ENCODE measurements around the gene LITAF. TPM values are rescaled to one million over a fixed set of nuclear protein-coding genes. Genes with fewer than 3 reads are reported as not detected.
A peak's percentile ranks its signal among the peaks of the same experiment; 100 is the strongest.

The LITAF gene
- total RNA-seq, 1 experiment from 2014 or later, result 2.6 TPM

- H3K79me2 ChIP-seq (ENCODE audit: low read length), result no peaks in the 10 kb centered on the region
- DNase-seq, result no peak
- no peak overlapping the region for H2AFZ ChIP-seq (ENCODE audit: low read length)
- H3K27ac ChIP-seq (ENCODE audit: low read length), result no peak overlapping the region
- no peaks in the 10 kb centered on the region for H3K4me1 ChIP-seq (ENCODE audit: low read length)
- H4K20me1 ChIP-seq (ENCODE audit: insufficient read depth, low read depth, low read length), result no peaks in the 10 kb centered on the region
- H3K9ac ChIP-seq (ENCODE audit: low read length), result no peak overlapping the region
- H3K9me3 ChIP-seq (ENCODE audit: low read length), result no peaks in the 10 kb centered on the region
- no peaks in the 10 kb centered on the region for H3K9me2 ChIP-seq (replicated peaks; ENCODE audit: insufficient read depth, low read length)
- no peaks in the 10 kb centered on the region for H3K27me3 ChIP-seq (ENCODE audit: low read length)
- H3K4me3 ChIP-seq (ENCODE audit: low read length), result no peak overlapping the region
- no peak overlapping the region for H3K4me2 ChIP-seq (ENCODE audit: low read depth, low read length, poor library complexity, severe bottlenecking)
- H3K36me3 ChIP-seq (ENCODE audit: insufficient read depth, low read length), result no peaks in the 10 kb centered on the region
Measured at GRCh38 chr16:11570258-11570657, 16.5 kb downstream of the LITAF start.

DNA sequence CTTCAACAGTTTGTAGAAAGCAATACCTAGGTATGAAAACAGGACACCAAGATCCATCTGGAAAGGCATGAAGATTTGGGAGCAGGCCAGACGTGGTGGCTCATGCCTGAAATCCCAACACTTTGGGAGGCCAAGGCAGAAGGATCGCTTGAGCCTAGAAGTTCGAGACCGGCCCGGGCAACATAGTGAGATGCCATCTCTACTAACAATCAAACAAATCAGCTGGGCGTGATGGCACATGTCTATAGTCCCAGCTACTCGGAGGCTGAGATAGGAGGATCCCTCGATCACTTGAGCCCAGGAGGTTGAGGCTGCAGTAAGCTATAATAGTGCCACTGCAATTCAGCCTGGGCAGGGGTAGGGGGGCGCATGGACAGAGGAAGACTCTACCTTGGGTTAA is 20.3 kb downstream of the LITAF start:
- Histone ChIP-seq H3K9ac (ENCODE audit: low read length) (no peak overlapping the region), H3K4me2 (ENCODE audit: low read depth, low read length, poor library complexity, severe bottlenecking) (no peak overlapping the region), H3K9me3 (ENCODE audit: low read length) (no peaks in the 10 kb centered on the region), H3K27ac (ENCODE audit: low read length) (no peak overlapping the region), H3K27me3 (ENCODE audit: low read length) (no peaks in the 10 kb centered on the region), H2AFZ (ENCODE audit: low read length) (no peak overlapping the region), H3K4me1 (ENCODE audit: low read length) (no peaks in the 10 kb centered on the region), H4K20me1 (ENCODE audit: insufficient read depth, low read depth, low read length) (no peaks in the 10 kb centered on the region), H3K9me2 (replicated peaks; ENCODE audit: insufficient read depth, low read length) (no peaks in the 10 kb centered on the region), H3K79me2 (ENCODE audit: low read length) (no peaks in the 10 kb centered on the region), H3K36me3 (ENCODE audit: insufficient read depth, low read length) (no peaks in the 10 kb centered on the region), H3K4me3 (ENCODE audit: low read length) (no peak overlapping the region)
- DNase-seq, result no peak

GRCh38 chr16:11565665-11566064 is 21.1 kb downstream of the LITAF start:
- H3K9me3 ChIP-seq (ENCODE audit: low read length), result no peaks in the 10 kb centered on the region
- H2AFZ ChIP-seq (ENCODE audit: low read length), result no peak overlapping the region
- H3K79me2 ChIP-seq (ENCODE audit: low read length), result no peaks in the 10 kb centered on the region
- H3K4me3 ChIP-seq (ENCODE audit: low read length), result no peak overlapping the region
- no peak overlapping the region for H3K9ac ChIP-seq (ENCODE audit: low read length)
- no peaks in the 10 kb centered on the region for H3K27me3 ChIP-seq (ENCODE audit: low read length)
- H3K27ac ChIP-seq (ENCODE audit: low read length), result no peak overlapping the region
- no peaks in the 10 kb centered on the region for H3K4me1 ChIP-seq (ENCODE audit: low read length)
- no peak for DNase-seq
- no peaks in the 10 kb centered on the region for H4K20me1 ChIP-seq (ENCODE audit: insufficient read depth, low read depth, low read length)
- no peak overlapping the region for H3K4me2 ChIP-seq (ENCODE audit: low read depth, low read length, poor library complexity, severe bottlenecking)
- no peaks in the 10 kb centered on the region for H3K9me2 ChIP-seq (replicated peaks; ENCODE audit: insufficient read depth, low read length)
- H3K36me3 ChIP-seq (ENCODE audit: insufficient read depth, low read length), result no peaks in the 10 kb centered on the region

GRCh38 chr16:11564046-11564926 is 22.4 kb downstream of the LITAF start:
- Histone ChIP-seq H4K20me1 (ENCODE audit: insufficient read depth, low read depth, low read length) (no peaks in the 10 kb centered on the region), H3K4me2 (ENCODE audit: low read depth, low read length, poor library complexity, severe bottlenecking) (no peak overlapping the region), H3K4me1 (ENCODE audit: low read length) (no peaks in the 10 kb centered on the region), H3K36me3 (ENCODE audit: insufficient read depth, low read length) (no peaks in the 10 kb centered on the region), H3K27me3 (ENCODE audit: low read length) (no peaks in the 10 kb centered on the region), H3K4me3 (ENCODE audit: low read length) (no peak overlapping the region), H3K9ac (ENCODE audit: low read length) (no peak overlapping the region), H3K9me2 (replicated peaks; ENCODE audit: insufficient read depth, low read length) (no peaks in the 10 kb centered on the region), H3K27ac (ENCODE audit: low read length) (no peak overlapping the region), H3K9me3 (ENCODE audit: low read length) (no peaks in the 10 kb centered on the region), H3K79me2 (ENCODE audit: low read length) (no peaks in the 10 kb centered on the region), H2AFZ (ENCODE audit: low read length) (no peak overlapping the region)
- DNase-seq, result no peak

DNA sequence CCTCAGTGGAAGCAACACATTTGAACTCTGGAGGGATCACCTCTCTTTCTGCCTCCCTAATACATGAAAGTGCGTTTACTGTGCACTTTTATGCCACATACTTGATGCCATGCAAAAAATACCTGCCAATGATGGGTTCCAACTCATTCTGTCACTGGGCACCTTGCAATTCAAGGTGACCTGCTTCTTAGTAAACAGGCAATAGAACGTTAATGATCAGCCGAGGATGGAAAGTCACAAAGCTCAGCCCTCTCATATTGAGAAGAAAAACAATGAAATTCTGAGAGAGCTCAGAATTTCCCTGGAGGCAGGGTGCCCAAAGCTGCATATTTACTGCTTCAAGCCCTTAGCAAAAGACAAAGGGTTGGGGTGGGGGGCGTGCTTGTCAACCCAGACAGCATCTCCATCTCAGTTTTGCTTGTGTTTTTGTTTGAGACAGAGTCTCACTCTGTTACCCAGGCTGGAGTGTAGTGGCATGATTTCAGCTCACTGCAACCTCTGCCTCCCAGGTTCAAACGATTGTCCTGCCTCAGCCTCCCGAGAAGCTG is 23.2 kb downstream of the LITAF start:
- no peak overlapping the region for H2AFZ ChIP-seq (ENCODE audit: low read length)
- H3K9me2 ChIP-seq (replicated peaks; ENCODE audit: insufficient read depth, low read length), result no peaks in the 10 kb centered on the region
- H3K27ac ChIP-seq (ENCODE audit: low read length), result no peak overlapping the region
- H3K4me3 ChIP-seq (ENCODE audit: low read length), result no peak overlapping the region
- H3K9ac ChIP-seq (ENCODE audit: low read length), result no peak overlapping the region
- no peaks in the 10 kb centered on the region for H3K27me3 ChIP-seq (ENCODE audit: low read length)
- no peak for DNase-seq
- no peak overlapping the region for H3K4me2 ChIP-seq (ENCODE audit: low read depth, low read length, poor library complexity, severe bottlenecking)
- no peaks in the 10 kb centered on the region for H4K20me1 ChIP-seq (ENCODE audit: insufficient read depth, low read depth, low read length)
- H3K79me2 ChIP-seq (ENCODE audit: low read length), result no peaks in the 10 kb centered on the region
- H3K36me3 ChIP-seq (ENCODE audit: insufficient read depth, low read length), result no peaks in the 10 kb centered on the region
- no peaks in the 10 kb centered on the region for H3K4me1 ChIP-seq (ENCODE audit: low read length)
- no peaks in the 10 kb centered on the region for H3K9me3 ChIP-seq (ENCODE audit: low read length)

DNA sequence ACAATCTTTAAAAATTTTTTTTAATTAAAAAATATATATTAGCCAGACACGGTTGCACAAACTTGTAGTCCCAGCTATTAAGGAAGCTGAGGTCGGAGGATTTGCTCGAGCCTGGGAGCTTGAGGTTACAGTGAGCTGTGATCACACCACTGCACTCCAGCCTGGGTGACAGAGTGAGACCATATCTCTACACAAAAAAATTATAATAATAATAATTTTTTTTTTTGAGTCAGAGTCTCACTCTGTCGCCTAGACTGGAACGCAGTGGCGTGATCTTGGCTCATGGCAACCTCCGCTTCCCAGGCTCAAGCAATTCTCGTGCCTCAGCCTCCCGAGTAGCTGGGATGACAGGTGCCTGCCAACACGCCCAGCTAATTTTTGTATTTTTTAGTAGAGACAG is 23.8 kb downstream of the LITAF start:
- H3K27ac ChIP-seq (ENCODE audit: low read length), result no peak overlapping the region
- no peaks in the 10 kb centered on the region for H3K27me3 ChIP-seq (ENCODE audit: low read length)
- no peaks in the 10 kb centered on the region for H3K79me2 ChIP-seq (ENCODE audit: low read length)
- H2AFZ ChIP-seq (ENCODE audit: low read length), result no peak overlapping the region
- no peaks in the 10 kb centered on the region for H3K36me3 ChIP-seq (ENCODE audit: insufficient read depth, low read length)
- H3K9ac ChIP-seq (ENCODE audit: low read length), result no peak overlapping the region
- DNase-seq, result no peak
- H3K9me2 ChIP-seq (replicated peaks; ENCODE audit: insufficient read depth, low read length), result no peaks in the 10 kb centered on the region
- no peak overlapping the region for H3K4me2 ChIP-seq (ENCODE audit: low read depth, low read length, poor library complexity, severe bottlenecking)
- H4K20me1 ChIP-seq (ENCODE audit: insufficient read depth, low read depth, low read length), result no peaks in the 10 kb centered on the region
- no peaks in the 10 kb centered on the region for H3K4me1 ChIP-seq (ENCODE audit: low read length)
- H3K9me3 ChIP-seq (ENCODE audit: low read length), result no peaks in the 10 kb centered on the region
- no peak overlapping the region for H3K4me3 ChIP-seq (ENCODE audit: low read length)

DNA sequence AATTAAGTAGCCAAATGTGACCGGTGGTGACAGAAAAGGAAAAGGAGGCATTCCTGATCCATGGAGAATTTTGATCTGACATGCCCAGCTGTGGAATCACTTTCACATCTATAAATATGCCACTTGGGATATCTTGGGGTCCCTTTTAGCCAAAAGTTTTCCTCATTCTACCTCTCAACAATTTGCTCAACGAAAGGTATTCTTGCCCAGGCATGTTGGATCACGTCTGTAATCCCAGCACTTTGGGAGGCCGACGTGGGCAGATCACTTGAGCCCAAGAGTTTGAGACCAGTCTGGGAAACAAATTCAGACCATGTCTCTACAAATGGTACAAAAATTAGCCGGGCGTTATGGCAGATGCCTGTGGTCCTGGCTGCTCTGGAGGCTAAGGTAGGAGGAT is 24.3 kb downstream of the LITAF start:
- Histone ChIP-seq H3K9me3 (ENCODE audit: low read length) (no peaks in the 10 kb centered on the region), H3K4me2 (ENCODE audit: low read depth, low read length, poor library complexity, severe bottlenecking) (no peak overlapping the region), H2AFZ (ENCODE audit: low read length) (no peak overlapping the region), H3K27me3 (ENCODE audit: low read length) (no peaks in the 10 kb centered on the region), H3K36me3 (ENCODE audit: insufficient read depth, low read length) (no peaks in the 10 kb centered on the region), H3K79me2 (ENCODE audit: low read length) (no peaks in the 10 kb centered on the region), H3K4me3 (ENCODE audit: low read length) (no peak overlapping the region), H3K9ac (ENCODE audit: low read length) (no peak overlapping the region), H3K9me2 (replicated peaks; ENCODE audit: insufficient read depth, low read length) (no peaks in the 10 kb centered on the region), H4K20me1 (ENCODE audit: insufficient read depth, low read depth, low read length) (no peaks in the 10 kb centered on the region), H3K4me1 (ENCODE audit: low read length) (no peaks in the 10 kb centered on the region), H3K27ac (ENCODE audit: low read length) (no peak overlapping the region)
- peak; percentile 11 for DNase-seq

DNA sequence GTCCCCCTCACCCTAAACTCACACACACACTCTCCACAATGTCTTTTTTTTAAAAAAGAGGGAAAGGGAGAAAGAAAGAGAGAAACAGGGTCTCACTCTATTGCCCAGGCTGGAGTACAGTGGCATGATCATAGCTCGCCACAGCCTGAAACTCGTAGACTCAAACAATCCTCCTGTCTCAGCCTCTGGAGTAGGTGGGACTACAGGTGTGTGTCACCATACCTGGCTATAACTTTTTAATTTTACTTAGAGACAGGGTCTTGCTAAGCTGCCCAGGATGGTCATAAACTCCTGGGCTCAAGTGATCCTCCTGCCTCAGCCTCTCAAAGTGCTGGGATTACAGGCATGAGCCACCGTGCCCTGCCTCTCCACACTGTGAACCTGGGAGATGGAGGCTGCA is 24.9 kb downstream of the LITAF start:
- Histone ChIP-seq H3K4me1 (ENCODE audit: low read length) (no peaks in the 10 kb centered on the region), H3K4me3 (ENCODE audit: low read length) (no peak overlapping the region), H2AFZ (ENCODE audit: low read length) (no peak overlapping the region), H3K9ac (ENCODE audit: low read length) (no peak overlapping the region), H3K79me2 (ENCODE audit: low read length) (no peaks in the 10 kb centered on the region), H3K36me3 (ENCODE audit: insufficient read depth, low read length) (no peaks in the 10 kb centered on the region), H3K27me3 (ENCODE audit: low read length) (no peaks in the 10 kb centered on the region), H3K4me2 (ENCODE audit: low read depth, low read length, poor library complexity, severe bottlenecking) (no peak overlapping the region), H3K9me2 (replicated peaks; ENCODE audit: insufficient read depth, low read length) (no peaks in the 10 kb centered on the region), H4K20me1 (ENCODE audit: insufficient read depth, low read depth, low read length) (no peaks in the 10 kb centered on the region), H3K9me3 (ENCODE audit: low read length) (no peaks in the 10 kb centered on the region), H3K27ac (ENCODE audit: low read length) (no peak overlapping the region)
- no peak for DNase-seq
